Heart left ventricle (tissue), 16 donors: ENCODE measurements around the gene VWA2. TPM values are rescaled to one million over a fixed set of nuclear protein-coding genes. Genes with fewer than 3 reads are reported as not detected.

ENCODE experiments used
- ATAC-seq, 4 donors: fragments of 200-7000 bp; cut with Tn5 transposase; one replicate each; pipeline ENCODE4 v1.9.1; 2020 to 2022; ENCODE audit warnings: moderate library complexity in 4 of 4, mild to moderate bottlenecking in 3 of 4, moderate number of reproducible peaks in 1 of 4
- DNase-seq, 5 donors: peaks; one replicate each; pipeline ENCODE4 v3.0.0-alpha.2; 2020
- H3K27ac ChIP-seq, 12 donors: fragments of 200-600 bp; sonication (generic) in 4 of 12; one replicate each; pipeline versions ENCODE4 v1.5.0 to v1.8.0; 2016 to 2022; ENCODE audit warnings: mild to moderate bottlenecking in 2 of 12
- H3K27me3 ChIP-seq, 9 donors: fragments of 200-600 bp; sonication (generic) in 2 of 9; one replicate each; pipeline versions ENCODE4 v1.5.1 to v1.8.0; 2016 to 2022; ENCODE audit warnings: mild to moderate bottlenecking in 3 of 9
- H3K36me3 ChIP-seq, 9 donors: fragments of 200-600 bp; sonication (generic) in 2 of 9; one replicate each; pipeline versions ENCODE4 v1.5.0 to v1.8.0; 2018 to 2022; ENCODE audit warnings: mild to moderate bottlenecking in 2 of 9
- H3K4me1 ChIP-seq, 12 donors: fragments of 200-600 bp; sonication (generic) in 4 of 12; one replicate each; pipeline versions ENCODE4 v1.5.0 to v1.8.0; 2016 to 2022; ENCODE audit warnings: mild to moderate bottlenecking in 3 of 12
- H3K4me3 ChIP-seq, 12 donors: fragments of 200-600 bp; sonication (generic) in 4 of 12; one replicate each; pipeline versions ENCODE4 v1.5.0 to v1.8.0; 2017 to 2022; ENCODE audit warnings: mild to moderate bottlenecking in 9 of 12, moderate library complexity in 4 of 12
- H3K9me3 ChIP-seq, 12 donors: fragments of 200-600 bp; sonication (generic) in 4 of 12; one replicate each; pipeline versions ENCODE4 v1.5.0 to v1.8.0; 2016 to 2022; ENCODE audit warnings: mild to moderate bottlenecking in 1 of 12
- POLR2A ChIP-seq, 2 donors: fragments of 450-650 bp; IDR thresholded peaks; one replicate each; pipeline ENCODE4 v1.6.1; 2017; ENCODE audit warnings: antibody characterized with exemption in 2 of 2, mild to moderate bottlenecking in 2 of 2, moderate library complexity in 2 of 2
- WGBS, 4 donors: extraction: QIAGEN DNeasy Blood & Tissue Kit in 2 of 4; methylation state at CpG; one replicate each; pipeline versions ENCODE4 v1.1.5 to v1.1.7; 2013 to 2018; 5-methylcytosine and 5-hydroxymethylcytosine counted together
- intact Hi-C, 10 donors: fragments of 100-400 bp; cut with DNase I; formaldehyde crosslinking; loops; one replicate each; pipeline versions ENCODE4 v1.11.1 to v1.14.2; 2022
- polyA plus RNA-seq, 2 donors: library from polyadenylated mRNA; stranded (reverse); fragments of 200-250 nt; gene quantifications; one replicate each; pipeline ENCODE4 v1.2.3, GENCODE V29; 2013
- total RNA-seq, 9 donors: library from RNA; depleted of rRNA in 2 of 9; stranded (reverse); fragments of >200 nt in 2 of 9; fragmentation: NEBNext Ultra II Directional in 3 of 9; extraction: Animal tissue kit (Norgen Biotek cat#: 25700) in 3 of 9; gene quantifications; one replicate each; pipeline versions ENCODE4 v1.1.0 to v1.2.4, GENCODE V29; 2016 to 2023
- TF ChIP-seq, protein P1 (sequence below), 12 donors: fragments of 200-600 bp; sonication (generic) in 4 of 12; IDR thresholded peaks; one replicate each; pipeline versions ENCODE4 v1.5.0 to v1.8.0; 2018 to 2022; ENCODE audit warnings: antibody characterized with exemption in 12 of 12, mild to moderate bottlenecking in 5 of 12
- donor health status: ischemic (EF 13 %, LVEDD 7.1; RV severe dilation, severe dysfunction).
- donor health status: healthy with polysubstance abuse.
- donor health status: DM: no; HTN: yes; CAD: no.
- donor health status: DM: no; HTN: no; CAD: no.
- donor health status: ischemic (EF 25% LVEDD 6.9; RV normal size, moderate dysfunction).
- donor health status: ischemic (EF 25% LVEDD 5.7; RV mildly dilated, moderate dysfunction).
- donor health status: healthy.
- donor health status: DM: yes; HTN: yes; CAD: no.
- donor health status: ischemic (EF 35%, LVEDD 5.7; RV mildly dilated, moderate dysfunction).
- donor health status: nonischemic (EF 11% LVEDD 7.7; RV severe dilation, severe dysfunction).
- donor health status: DM: yes; HTN: yes; CAD: no.
- donor health status: PGD.
- donor health status: ischemic (EF 29% LVEDD 5.4; RV normal size, mild dysfunction).
- donor health status: nonischemic (EF 23%, LVEDD 6.1; RV moderate dilation, normal function).

VWA2 gene
- total and polyA plus RNA-seq, 11 donors: 0.03 to 0.41 TPM; not detected in 9

DNA sequence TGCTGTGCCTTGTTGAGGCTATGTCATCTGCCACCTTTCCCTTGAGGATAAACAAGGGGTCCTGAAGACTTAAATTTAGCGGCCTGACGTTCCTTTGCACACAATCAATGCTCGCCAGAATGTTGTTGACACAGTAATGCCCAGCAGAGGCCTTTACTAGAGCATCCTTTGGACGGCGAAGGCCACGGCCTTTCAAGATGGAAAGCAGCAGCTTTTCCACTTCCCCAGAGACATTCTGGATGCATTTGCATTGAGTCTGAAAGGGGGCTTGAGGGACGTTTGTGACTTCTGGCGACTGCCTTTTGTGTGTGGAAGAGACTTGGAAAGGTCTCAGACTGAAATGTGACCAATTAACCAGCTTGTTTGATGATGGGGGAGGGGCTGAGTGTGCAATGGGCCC lies 52.5 kb downstream of the VWA2 start:
- no peak for DNase-seq
- Histone ChIP-seq H3K27me3 (no peaks in the 10 kb centered on the region), H3K4me3 (no peak overlapping the region), H3K36me3 (peaks cover 0 to 16% (median 9%) of the 10 kb centered on the region in 9 donors), H3K27ac (no peak overlapping the region), H3K9me3 (peaks cover 0 to 20% (median 13%) of the 10 kb centered on the region in 12 donors), H3K4me1 (peaks cover 0 to 12% (median 3%) of the 10 kb centered on the region in 12 donors)
- no peak for ATAC-seq
- intact Hi-C loops: no loop called here
- WGBS, 4 donors: 83 to 92% (median 90%) methylated on average over 8 of the region's 8 CpGs
- TF ChIP-seq POLR2A (IDR thresholded peaks at IDR 0.05): no peak
- TF ChIP-seq, protein P1, sequence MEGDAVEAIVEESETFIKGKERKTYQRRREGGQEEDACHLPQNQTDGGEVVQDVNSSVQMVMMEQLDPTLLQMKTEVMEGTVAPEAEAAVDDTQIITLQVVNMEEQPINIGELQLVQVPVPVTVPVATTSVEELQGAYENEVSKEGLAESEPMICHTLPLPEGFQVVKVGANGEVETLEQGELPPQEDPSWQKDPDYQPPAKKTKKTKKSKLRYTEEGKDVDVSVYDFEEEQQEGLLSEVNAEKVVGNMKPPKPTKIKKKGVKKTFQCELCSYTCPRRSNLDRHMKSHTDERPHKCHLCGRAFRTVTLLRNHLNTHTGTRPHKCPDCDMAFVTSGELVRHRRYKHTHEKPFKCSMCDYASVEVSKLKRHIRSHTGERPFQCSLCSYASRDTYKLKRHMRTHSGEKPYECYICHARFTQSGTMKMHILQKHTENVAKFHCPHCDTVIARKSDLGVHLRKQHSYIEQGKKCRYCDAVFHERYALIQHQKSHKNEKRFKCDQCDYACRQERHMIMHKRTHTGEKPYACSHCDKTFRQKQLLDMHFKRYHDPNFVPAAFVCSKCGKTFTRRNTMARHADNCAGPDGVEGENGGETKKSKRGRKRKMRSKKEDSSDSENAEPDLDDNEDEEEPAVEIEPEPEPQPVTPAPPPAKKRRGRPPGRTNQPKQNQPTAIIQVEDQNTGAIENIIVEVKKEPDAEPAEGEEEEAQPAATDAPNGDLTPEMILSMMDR (IDR thresholded peaks at IDR 0.05): no peak

DNA sequence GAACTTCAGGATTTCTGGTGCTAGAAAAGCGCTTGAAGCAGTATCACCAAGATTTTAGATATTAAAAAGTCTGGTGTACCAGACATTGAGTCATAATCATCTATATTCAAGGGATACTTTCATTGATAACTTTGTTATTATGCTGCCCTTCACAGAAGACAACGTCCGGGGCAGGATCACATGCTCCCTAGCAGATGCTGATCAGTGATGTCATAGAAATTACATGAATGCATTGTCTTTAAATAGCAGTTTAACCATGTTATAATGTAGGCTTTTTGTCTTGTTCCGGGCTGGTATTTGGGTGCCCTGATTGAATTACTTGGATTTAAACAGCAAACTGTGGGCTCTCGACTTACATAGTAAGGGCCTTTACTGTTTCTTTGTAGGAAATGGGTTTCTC lies 54.0 kb downstream of the VWA2 start:
- Histone ChIP-seq H3K4me3 (no peak overlapping the region), H3K27me3 (no peaks in the 10 kb centered on the region), H3K4me1 (peaks cover 0 to 12% (median 3%) of the 10 kb centered on the region in 12 donors), H3K27ac (no peak overlapping the region), H3K36me3 (peaks cover 0 to 30% (median 20%) of the 10 kb centered on the region in 9 donors), H3K9me3 (peaks cover 0 to 23% (median 13%) of the 10 kb centered on the region in 12 donors)
- no peak for TF ChIP-seq POLR2A (IDR thresholded peaks at IDR 0.05)
- TF ChIP-seq, protein P1 (IDR thresholded peaks at IDR 0.05): no peak
- no peak for DNase-seq
- intact Hi-C loops: no loop called here
- 72 to 82% (median 73%) methylated on average over 5 of the region's 5 CpGs for WGBS, 4 donors
- no peak for ATAC-seq

DNA sequence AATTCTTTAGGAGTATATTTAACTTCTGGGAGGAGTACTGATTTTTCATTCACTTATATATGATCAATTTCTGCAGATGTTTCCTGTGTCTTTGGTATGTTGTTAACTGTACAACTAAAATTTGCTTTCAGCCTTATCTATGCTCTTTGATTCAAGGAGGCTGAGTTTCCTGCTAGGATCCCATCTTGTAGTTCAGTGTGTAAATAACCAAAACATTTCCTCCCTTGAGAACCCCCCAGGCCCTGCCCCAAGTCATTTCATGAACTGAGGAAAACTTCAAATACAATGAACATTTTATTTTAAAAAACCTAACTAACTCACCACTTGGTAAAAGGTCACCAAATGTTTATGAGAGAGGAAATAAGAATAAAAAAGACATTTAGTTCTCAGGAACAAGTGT lies 55.5 kb downstream of the VWA2 start:
- TF ChIP-seq POLR2A (IDR thresholded peaks at IDR 0.05): no peak
- TF ChIP-seq, protein P1 (IDR thresholded peaks at IDR 0.05): no peak
- intact Hi-C loops: no loop called here
- no peak for DNase-seq
- peak in 2 of 4 donors; percentile 18 to 41 for ATAC-seq
- H3K4me1 ChIP-seq: peaks cover 0 to 6% (median 0%) of the 10 kb centered on the region in 12 donors
- H3K36me3 ChIP-seq: peaks cover 0 to 38% (median 22%) of the 10 kb centered on the region in 9 donors
- H3K4me3 ChIP-seq: no peak overlapping the region
- H3K9me3 ChIP-seq: peaks cover 0 to 23% (median 13%) of the 10 kb centered on the region in 12 donors
- no peaks in the 10 kb centered on the region for H3K27me3 ChIP-seq
- no peak overlapping the region for H3K27ac ChIP-seq

DNA sequence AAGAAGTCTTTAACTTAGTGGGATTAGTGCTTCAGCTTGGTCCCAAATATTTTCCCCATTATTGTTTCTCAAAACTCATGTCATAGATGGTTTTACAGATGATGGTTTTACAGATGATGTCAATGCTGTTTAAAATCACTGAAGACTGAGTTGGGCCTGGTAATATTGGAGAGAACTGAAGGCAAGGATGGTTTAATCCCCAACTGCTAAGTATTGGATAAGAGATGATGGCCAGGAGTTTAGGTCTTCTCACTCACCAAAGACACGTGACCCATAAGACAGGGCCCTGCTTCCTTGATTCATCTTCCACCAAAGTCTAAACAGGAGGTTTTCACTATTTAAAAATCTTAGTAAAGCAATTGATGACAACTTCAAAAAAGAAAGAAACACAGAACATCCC lies 56.3 kb downstream of the VWA2 start:
- intact Hi-C loops: no loop called here
- H3K27ac ChIP-seq: peak overlapping the region in 1 of 12 donors; percentile 24
- ATAC-seq (no peak), DNase-seq (no peak)
- peaks cover 0 to 6% (median 0%) of the 10 kb centered on the region in 12 donors for H3K4me1 ChIP-seq
- H3K4me3 ChIP-seq: no peak overlapping the region
- H3K36me3 ChIP-seq: peaks cover 0 to 46% (median 25%) of the 10 kb centered on the region in 9 donors
- no peaks in the 10 kb centered on the region for H3K27me3 ChIP-seq
- TF ChIP-seq, protein P1 (IDR thresholded peaks at IDR 0.05): no peak
- TF ChIP-seq POLR2A (IDR thresholded peaks at IDR 0.05): no peak
- peaks cover 0 to 23% (median 13%) of the 10 kb centered on the region in 12 donors for H3K9me3 ChIP-seq
- 0 to 53% (median 0%) methylated on average over 1 of the region's 1 CpG for WGBS, 4 donors
